WTC11 (cell line): ENCODE results near the gene TMEM117. TPM values are rescaled to one million over a fixed set of nuclear protein-coding genes. Genes with fewer than 3 reads are reported as not detected.

Source experiments
- ATAC-seq: fragments of 200-7000 bp; cut with Tn5 transposase; 2 replicates; pipeline ENCODE4 v1.10.0; 2021; ENCODE audit warnings: mild to moderate bottlenecking, moderate library complexity
- CTCF ChIA-PET: fragments of 300-600 bp; sonication (Branson Sonifier 250); formaldehyde crosslinking; loops from one replicate; lab custom pipeline; 2021; ENCODE audit warnings: antibody characterized with exemption; lab: Charles Lee
- POLR2A ChIA-PET: fragments of 350-600 bp; sonication (Branson Sonifier 250); formaldehyde crosslinking; loops from one replicate; lab custom pipeline; 2021; ENCODE audit warnings: antibody characterized with exemption; lab: Charles Lee
- DNase-seq: peaks from one replicate; pipeline ENCODE4 v3.0.0; 2021; ENCODE audit warnings: low spot score
- H3K27ac Mint-ChIP-seq: 2 replicates; pipeline ENCODE4 v1.8.0; 2021; ENCODE audit warnings: mixed read lengths
- H3K27me3 Mint-ChIP-seq: 2 replicates; pipeline ENCODE4 v1.8.0; 2021; ENCODE audit warnings: low read depth, mild to moderate bottlenecking, moderate library complexity, mixed read lengths
- H3K36me3 Mint-ChIP-seq: 2 replicates; pipeline ENCODE4 v1.8.0; 2021; ENCODE audit warnings: mixed read lengths
- H3K4me1 Mint-ChIP-seq: 2 replicates; pipeline ENCODE4 v1.8.0; 2022; ENCODE audit warnings: mixed read lengths
- H3K4me3 Mint-ChIP-seq: 2 replicates; pipeline ENCODE4 v1.8.0; 2021; ENCODE audit warnings: mild to moderate bottlenecking, moderate library complexity, mixed read lengths
- H3K9me3 Mint-ChIP-seq: 2 replicates; pipeline ENCODE4 v1.8.0; 2021; ENCODE audit warnings: mixed read lengths
- ELF4 ChIP-seq: sonication (generic); formaldehyde crosslinking; IDR thresholded peaks from 2 replicates; pipeline ENCODE4 v1.8.1; 2022; ENCODE audit warnings: low read depth, mild to moderate bottlenecking, moderate library complexity, missing genetic modification reagents
- FOXJ3 ChIP-seq: sonication (generic); formaldehyde crosslinking; IDR thresholded peaks from 2 replicates; pipeline ENCODE4 v1.9.0; 2021; ENCODE audit warnings: missing genetic modification reagents, mild to moderate bottlenecking, borderline replicate concordance
- GTF2I ChIP-seq: fragments of 250-450 bp; sonication (Bioruptor Pico); conservative IDR thresholded peaks from 2 replicates; pipeline ENCODE4 v1.4.0; 2021; ENCODE audit warnings: mild to moderate bottlenecking
- KAT7 ChIP-seq: sonication (generic); formaldehyde crosslinking; IDR thresholded peaks from 2 replicates; pipeline ENCODE4 v1.8.1; 2023; ENCODE audit warnings: missing genetic modification reagents, mild to moderate bottlenecking, borderline replicate concordance
- NR1H2 ChIP-seq: sonication (generic); formaldehyde crosslinking; IDR thresholded peaks from 2 replicates; pipeline ENCODE4 v1.9.0; 2021; ENCODE audit warnings: mild to moderate bottlenecking, moderate library complexity, missing genetic modification reagents
- NR2C2 ChIP-seq: sonication (generic); formaldehyde crosslinking; IDR thresholded peaks from 2 replicates; pipeline ENCODE4 v1.8.0; 2022; ENCODE audit warnings: mild to moderate bottlenecking, missing genetic modification reagents
- OVOL2 ChIP-seq: fragments of 250-450 bp; sonication (Bioruptor Pico); IDR thresholded peaks from 2 replicates; pipeline ENCODE4 v1.9.0; 2021; ENCODE audit warnings: mild to moderate bottlenecking, borderline replicate concordance
- PRRX2 ChIP-seq: fragments of 250-450 bp; sonication (Bioruptor Pico); IDR thresholded peaks from 2 replicates; pipeline ENCODE4 v1.8.0; 2021; ENCODE audit warnings: mild to moderate bottlenecking
- SOX15 ChIP-seq: fragments of 250-450 bp; sonication (Bioruptor Pico); IDR thresholded peaks from 2 replicates; pipeline ENCODE4 v1.9.0; 2021; ENCODE audit warnings: mild to moderate bottlenecking
- SP1 ChIP-seq: sonication (generic); formaldehyde crosslinking; conservative IDR thresholded peaks from 2 replicates; pipeline ENCODE4 v1.8.1; 2022; ENCODE audit warnings: missing genetic modification reagents
- ZNF121 ChIP-seq: sonication (generic); formaldehyde crosslinking; IDR thresholded peaks from 2 replicates; pipeline ENCODE4 v1.8.0; 2023; ENCODE audit warnings: missing genetic modification reagents
- ZNF232 ChIP-seq: sonication (generic); formaldehyde crosslinking; IDR thresholded peaks from 2 replicates; pipeline ENCODE4 v1.8.0; 2022; ENCODE audit warnings: mild to moderate bottlenecking, missing genetic modification reagents
- ZNF263 ChIP-seq: sonication (generic); formaldehyde crosslinking; IDR thresholded peaks from 2 replicates; pipeline ENCODE4 v1.8.1; 2022; ENCODE audit warnings: low read depth, mild to moderate bottlenecking, moderate library complexity, missing genetic modification reagents
- ZNF317 ChIP-seq: sonication (generic); formaldehyde crosslinking; IDR thresholded peaks from 2 replicates; pipeline ENCODE4 v1.8.1; 2023; ENCODE audit warnings: low read depth, mild to moderate bottlenecking, moderate library complexity, missing genetic modification reagents, borderline replicate concordance
- total RNA-seq: library from RNA; stranded (reverse); gene quantifications from 3 replicates; pipeline ENCODE4 v1.2.3, GENCODE V29; 2021
- TF ChIP-seq, protein P1 (sequence below): fragments of 250-450 bp; sonication (Bioruptor Pico); IDR thresholded peaks from 2 replicates; pipeline ENCODE4 v1.9.0; 2021; ENCODE audit warnings: mild to moderate bottlenecking, borderline replicate concordance
- TF ChIP-seq, protein P2 (sequence below): fragments of 200-600 bp; IDR thresholded peaks from 2 replicates; pipeline ENCODE4 v1.8.0; 2022; ENCODE audit warnings: antibody characterized with exemption
- TF ChIP-seq, protein P3 (sequence below): sonication (generic); formaldehyde crosslinking; IDR thresholded peaks from 2 replicates; pipeline ENCODE4 v1.8.0; 2022; ENCODE audit warnings: mild to moderate bottlenecking, missing genetic modification reagents
- TF ChIP-seq, protein P4 (sequence below): fragments of 250-450 bp; sonication (Bioruptor Pico); conservative IDR thresholded peaks from 2 replicates; pipeline ENCODE4 v1.9.0; 2021; ENCODE audit warnings: mild to moderate bottlenecking
- TF ChIP-seq, protein P5 (sequence below): fragments of 250-450 bp; sonication (Bioruptor Pico); IDR thresholded peaks from 2 replicates; pipeline ENCODE4 v2.1.2; 2022; ENCODE audit warnings: mild to moderate bottlenecking, moderate library complexity

The TMEM117 gene
- total RNA-seq, 1 experiment from 2014 or later = 1.5 TPM

DNA sequence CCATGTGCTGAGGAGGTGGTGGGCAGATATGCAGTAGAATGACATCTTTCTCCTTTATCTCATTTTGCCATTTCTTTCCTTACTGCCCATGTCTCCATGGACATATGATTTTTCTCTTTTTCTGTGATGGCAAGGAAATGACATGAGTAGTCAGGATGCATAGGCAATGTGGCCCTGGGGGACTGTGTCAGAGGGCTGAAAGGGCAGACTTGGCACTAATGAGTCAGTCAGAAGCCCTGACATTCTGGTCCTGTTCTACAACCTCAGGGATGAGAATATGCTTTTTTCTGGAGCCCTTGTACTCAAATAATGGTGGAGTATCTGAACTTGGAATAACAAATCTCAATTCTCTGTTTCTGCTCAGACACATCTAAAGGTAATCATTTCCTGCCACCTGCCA lies 167.8 kb downstream of the TMEM117 start:
- ATAC-seq (no peak), DNase-seq (no peak)
- peaks cover 5% of the 10 kb centered on the region for H3K4me1 Mint-ChIP-seq
- no peak for TF ChIP-seq ZNF317 (CRISPR knock-in tag)
- TF ChIP-seq FOXJ3 = no peak
- no peak for TF ChIP-seq SP1 (CRISPR knock-in tag)
- no peak for TF ChIP-seq ELF4 (CRISPR knock-in tag)
- no peak for TF ChIP-seq NR1H2 (CRISPR knock-in tag)
- TF ChIP-seq, protein P1, sequence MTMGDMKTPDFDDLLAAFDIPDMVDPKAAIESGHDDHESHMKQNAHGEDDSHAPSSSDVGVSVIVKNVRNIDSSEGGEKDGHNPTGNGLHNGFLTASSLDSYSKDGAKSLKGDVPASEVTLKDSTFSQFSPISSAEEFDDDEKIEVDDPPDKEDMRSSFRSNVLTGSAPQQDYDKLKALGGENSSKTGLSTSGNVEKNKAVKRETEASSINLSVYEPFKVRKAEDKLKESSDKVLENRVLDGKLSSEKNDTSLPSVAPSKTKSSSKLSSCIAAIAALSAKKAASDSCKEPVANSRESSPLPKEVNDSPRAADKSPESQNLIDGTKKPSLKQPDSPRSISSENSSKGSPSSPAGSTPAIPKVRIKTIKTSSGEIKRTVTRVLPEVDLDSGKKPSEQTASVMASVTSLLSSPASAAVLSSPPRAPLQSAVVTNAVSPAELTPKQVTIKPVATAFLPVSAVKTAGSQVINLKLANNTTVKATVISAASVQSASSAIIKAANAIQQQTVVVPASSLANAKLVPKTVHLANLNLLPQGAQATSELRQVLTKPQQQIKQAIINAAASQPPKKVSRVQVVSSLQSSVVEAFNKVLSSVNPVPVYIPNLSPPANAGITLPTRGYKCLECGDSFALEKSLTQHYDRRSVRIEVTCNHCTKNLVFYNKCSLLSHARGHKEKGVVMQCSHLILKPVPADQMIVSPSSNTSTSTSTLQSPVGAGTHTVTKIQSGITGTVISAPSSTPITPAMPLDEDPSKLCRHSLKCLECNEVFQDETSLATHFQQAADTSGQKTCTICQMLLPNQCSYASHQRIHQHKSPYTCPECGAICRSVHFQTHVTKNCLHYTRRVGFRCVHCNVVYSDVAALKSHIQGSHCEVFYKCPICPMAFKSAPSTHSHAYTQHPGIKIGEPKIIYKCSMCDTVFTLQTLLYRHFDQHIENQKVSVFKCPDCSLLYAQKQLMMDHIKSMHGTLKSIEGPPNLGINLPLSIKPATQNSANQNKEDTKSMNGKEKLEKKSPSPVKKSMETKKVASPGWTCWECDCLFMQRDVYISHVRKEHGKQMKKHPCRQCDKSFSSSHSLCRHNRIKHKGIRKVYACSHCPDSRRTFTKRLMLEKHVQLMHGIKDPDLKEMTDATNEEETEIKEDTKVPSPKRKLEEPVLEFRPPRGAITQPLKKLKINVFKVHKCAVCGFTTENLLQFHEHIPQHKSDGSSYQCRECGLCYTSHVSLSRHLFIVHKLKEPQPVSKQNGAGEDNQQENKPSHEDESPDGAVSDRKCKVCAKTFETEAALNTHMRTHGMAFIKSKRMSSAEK (CRISPR knock-in tag) = no peak
- TF ChIP-seq SOX15 = no peak
- TF ChIP-seq ZNF232 (CRISPR knock-in tag) = no peak
- TF ChIP-seq NR2C2 = no peak
- no peak for TF ChIP-seq OVOL2 (CRISPR knock-in tag)
- no peak for TF ChIP-seq GTF2I (CRISPR knock-in tag)
- no peak for TF ChIP-seq ZNF121
- TF ChIP-seq PRRX2 (CRISPR knock-in tag) = no peak
- no peak overlapping the region for H3K27ac Mint-ChIP-seq
- H3K4me3 Mint-ChIP-seq = no peak overlapping the region
- H3K36me3 Mint-ChIP-seq = peaks cover 10% of the 10 kb centered on the region
- peaks cover 23% of the 10 kb centered on the region for H3K9me3 Mint-ChIP-seq
- CTCF ChIA-PET = interaction anchor here (1.4 kb wide), 1 partner anchor 12 kb away, joined by 4 read pairs; no protein-coding TSS in a partner anchor
- H3K27me3 Mint-ChIP-seq = no peaks in the 10 kb centered on the region
- POLR2A ChIA-PET = no interaction called here

DNA sequence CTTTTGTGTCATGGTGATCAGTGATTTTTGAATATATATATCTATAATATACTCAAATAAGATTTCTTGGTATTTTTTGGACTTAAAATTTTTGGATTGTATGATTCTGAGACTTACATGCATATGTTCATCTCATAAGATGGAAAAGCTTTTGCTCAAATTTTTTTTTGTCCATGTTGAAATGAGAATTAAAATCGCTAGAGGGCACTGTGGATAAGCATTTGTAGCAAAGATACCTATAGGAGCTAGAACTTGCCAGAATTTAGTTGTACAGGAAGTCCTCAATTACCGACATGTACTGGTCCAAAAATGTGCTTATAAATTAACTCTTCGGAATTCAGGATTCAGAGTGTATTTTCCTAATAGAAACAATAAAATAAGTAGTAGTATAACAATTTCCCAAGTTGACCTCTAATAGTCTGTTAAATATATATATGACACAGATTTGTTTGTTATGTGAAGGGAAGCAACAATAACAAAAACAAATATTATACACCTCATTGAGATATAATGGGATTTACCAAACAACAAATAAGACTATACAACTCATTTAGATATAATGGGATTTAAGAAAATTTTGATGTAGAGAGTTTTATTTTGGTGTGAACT lies 179.6 kb downstream of the TMEM117 start:
- TF ChIP-seq, protein P2, sequence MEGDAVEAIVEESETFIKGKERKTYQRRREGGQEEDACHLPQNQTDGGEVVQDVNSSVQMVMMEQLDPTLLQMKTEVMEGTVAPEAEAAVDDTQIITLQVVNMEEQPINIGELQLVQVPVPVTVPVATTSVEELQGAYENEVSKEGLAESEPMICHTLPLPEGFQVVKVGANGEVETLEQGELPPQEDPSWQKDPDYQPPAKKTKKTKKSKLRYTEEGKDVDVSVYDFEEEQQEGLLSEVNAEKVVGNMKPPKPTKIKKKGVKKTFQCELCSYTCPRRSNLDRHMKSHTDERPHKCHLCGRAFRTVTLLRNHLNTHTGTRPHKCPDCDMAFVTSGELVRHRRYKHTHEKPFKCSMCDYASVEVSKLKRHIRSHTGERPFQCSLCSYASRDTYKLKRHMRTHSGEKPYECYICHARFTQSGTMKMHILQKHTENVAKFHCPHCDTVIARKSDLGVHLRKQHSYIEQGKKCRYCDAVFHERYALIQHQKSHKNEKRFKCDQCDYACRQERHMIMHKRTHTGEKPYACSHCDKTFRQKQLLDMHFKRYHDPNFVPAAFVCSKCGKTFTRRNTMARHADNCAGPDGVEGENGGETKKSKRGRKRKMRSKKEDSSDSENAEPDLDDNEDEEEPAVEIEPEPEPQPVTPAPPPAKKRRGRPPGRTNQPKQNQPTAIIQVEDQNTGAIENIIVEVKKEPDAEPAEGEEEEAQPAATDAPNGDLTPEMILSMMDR = peak; percentile 57
- no peak for TF ChIP-seq NR1H2 (CRISPR knock-in tag)
- TF ChIP-seq, protein P3, sequence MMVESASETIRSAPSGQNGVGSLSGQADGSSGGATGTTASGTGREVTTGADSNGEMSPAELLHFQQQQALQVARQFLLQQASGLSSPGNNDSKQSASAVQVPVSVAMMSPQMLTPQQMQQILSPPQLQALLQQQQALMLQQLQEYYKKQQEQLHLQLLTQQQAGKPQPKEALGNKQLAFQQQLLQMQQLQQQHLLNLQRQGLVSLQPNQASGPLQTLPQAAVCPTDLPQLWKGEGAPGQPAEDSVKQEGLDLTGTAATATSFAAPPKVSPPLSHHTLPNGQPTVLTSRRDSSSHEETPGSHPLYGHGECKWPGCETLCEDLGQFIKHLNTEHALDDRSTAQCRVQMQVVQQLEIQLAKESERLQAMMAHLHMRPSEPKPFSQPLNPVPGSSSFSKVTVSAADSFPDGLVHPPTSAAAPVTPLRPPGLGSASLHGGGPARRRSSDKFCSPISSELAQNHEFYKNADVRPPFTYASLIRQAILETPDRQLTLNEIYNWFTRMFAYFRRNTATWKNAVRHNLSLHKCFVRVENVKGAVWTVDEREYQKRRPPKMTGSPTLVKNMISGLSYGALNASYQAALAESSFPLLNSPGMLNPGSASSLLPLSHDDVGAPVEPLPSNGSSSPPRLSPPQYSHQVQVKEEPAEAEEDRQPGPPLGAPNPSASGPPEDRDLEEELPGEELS = no peak
- TF ChIP-seq, protein P4, sequence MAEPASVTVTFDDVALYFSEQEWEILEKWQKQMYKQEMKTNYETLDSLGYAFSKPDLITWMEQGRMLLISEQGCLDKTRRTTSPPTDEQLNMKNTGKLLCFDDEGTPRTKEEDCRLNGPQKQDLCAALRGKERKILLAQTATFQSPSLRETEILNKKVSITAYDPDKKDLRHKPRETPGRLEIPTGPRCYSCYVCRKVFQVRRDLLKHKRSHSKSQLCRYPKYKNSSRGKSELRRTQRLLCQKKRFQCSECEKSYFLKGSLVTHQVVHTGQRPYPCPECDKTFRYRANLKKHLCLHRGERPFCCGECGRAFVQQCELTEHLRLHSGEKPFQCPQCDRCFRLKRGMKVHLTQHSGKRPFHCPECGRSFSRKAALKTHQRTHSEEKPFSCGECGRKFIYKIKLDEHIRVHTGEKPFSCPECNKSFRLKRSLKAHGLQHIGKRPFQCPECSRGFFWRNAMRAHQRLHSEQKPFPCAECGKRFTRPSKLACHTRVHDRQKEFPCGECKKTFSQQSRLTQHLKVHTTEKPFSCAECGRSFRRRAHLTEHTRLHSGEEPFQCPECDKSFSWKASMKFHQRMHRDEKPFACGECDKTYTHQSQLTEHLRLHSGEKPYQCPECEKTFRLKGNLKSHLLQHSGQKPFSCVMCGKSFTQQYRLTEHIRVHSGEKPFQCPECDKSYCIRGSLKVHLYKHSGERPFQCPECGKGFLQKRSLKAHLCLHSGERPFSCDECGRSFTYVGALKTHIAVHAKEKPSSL = no peak
- no peak for TF ChIP-seq ZNF263 (CRISPR knock-in tag)
- TF ChIP-seq, protein P5, sequence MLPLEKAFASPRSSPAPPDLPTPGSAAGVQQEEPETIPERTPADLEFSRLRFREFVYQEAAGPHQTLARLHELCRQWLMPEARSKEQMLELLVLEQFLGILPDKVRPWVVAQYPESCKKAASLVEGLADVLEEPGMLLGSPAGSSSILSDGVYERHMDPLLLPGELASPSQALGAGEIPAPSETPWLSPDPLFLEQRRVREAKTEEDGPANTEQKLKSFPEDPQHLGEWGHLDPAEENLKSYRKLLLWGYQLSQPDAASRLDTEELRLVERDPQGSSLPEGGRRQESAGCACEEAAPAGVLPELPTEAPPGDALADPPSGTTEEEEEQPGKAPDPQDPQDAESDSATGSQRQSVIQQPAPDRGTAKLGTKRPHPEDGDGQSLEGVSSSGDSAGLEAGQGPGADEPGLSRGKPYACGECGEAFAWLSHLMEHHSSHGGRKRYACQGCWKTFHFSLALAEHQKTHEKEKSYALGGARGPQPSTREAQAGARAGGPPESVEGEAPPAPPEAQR (CRISPR knock-in tag) = no peak
- no peak for TF ChIP-seq KAT7
- H3K27ac Mint-ChIP-seq = no peak overlapping the region
- ATAC-seq (peak; percentile 55; the same call in 1 of the 2 replicates), DNase-seq (no peak)
- no peaks in the 10 kb centered on the region; the same call in 1 of the 2 replicates for H3K9me3 Mint-ChIP-seq
- ChIA-PET CTCF (interaction anchor here (0.6 to 3.2 kb wide), 21 partner anchors 11 to 916 kb away, joined by 3 to 15 read pairs (median 3); partner anchors contain the start of gene NELL2), POLR2A (no interaction called here)
- H3K4me3 Mint-ChIP-seq = no peak overlapping the region
- H3K36me3 Mint-ChIP-seq = no peaks in the 10 kb centered on the region
- H3K27me3 Mint-ChIP-seq = no peaks in the 10 kb centered on the region
- peaks cover 16% of the 10 kb centered on the region for H3K4me1 Mint-ChIP-seq
